ENCODE data around the gene GASK1A.

DNA sequence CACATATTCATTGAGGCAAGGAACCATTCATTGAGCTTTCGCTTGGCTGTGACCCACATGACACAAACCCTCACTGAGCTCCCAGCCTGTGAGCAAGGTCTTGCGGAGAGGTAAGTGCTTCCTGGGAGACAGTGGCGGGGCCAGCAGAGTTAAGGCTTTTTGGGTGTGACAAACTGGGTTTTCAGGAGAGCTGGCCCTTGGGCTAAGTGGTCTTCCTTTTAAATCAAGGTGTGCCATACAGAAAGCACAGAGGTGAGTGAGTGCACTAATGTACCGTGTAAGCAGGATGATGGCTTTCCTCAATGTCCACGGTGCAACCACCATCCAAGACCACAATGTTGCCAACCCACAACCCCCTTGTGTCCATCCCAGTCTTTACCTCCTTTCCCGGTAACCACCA is 98.2 kb downstream of the GASK1A start:
- TF ChIP-seq CTCF (IDR thresholded peaks at IDR 0.05; ENCODE audit: low read depth, low read length) (no peak), POLR2A (IDR thresholded peaks at IDR 0.05; ENCODE audit: extremely low read depth, insufficient read length) (no peak), MAX (IDR thresholded peaks at IDR 0.05; ENCODE audit: low read depth, low read length) (no peak)
